DOHH2 (cell line): Measurements from ENCODE around the gene GPR22.

Experiments
- H3F3A ChIP-seq: fragments of 200-600 bp; sonication (generic), shearing (Covaris generic); 2 replicates; pipeline ENCODE4 v1.6.0; 2016; ENCODE audit warnings: antibody characterized with exemption, mild to moderate bottlenecking; ENCODE audit not compliant: control insufficient read depth, insufficient read depth
- H3K27ac ChIP-seq: fragments of 200-600 bp; sonication (generic); 2 replicates; pipeline ENCODE4 v1.5.1; 2014; ENCODE audit warnings: low read depth, mild to moderate bottlenecking, low read length, moderate library complexity
- H3K27me3 ChIP-seq: fragments of 200-600 bp; sonication (generic); 2 replicates; pipeline ENCODE4 v1.6.1; 2014; ENCODE audit warnings: mild to moderate bottlenecking, low read length, mixed read lengths; ENCODE audit not compliant: control insufficient read depth
- H3K36me3 ChIP-seq: fragments of 200-600 bp; sonication (generic); 2 replicates; pipeline ENCODE4 v1.6.1; 2014; ENCODE audit warnings: mild to moderate bottlenecking, low read length, moderate library complexity, mixed read lengths; ENCODE audit not compliant: control insufficient read depth
- H3K4me1 ChIP-seq: fragments of 200-600 bp; sonication (generic); 2 replicates; pipeline ENCODE4 v1.6.1; 2014; ENCODE audit warnings: mild to moderate bottlenecking, low read length, mixed read lengths; ENCODE audit not compliant: control insufficient read depth
- H3K4me2 ChIP-seq: fragments of 200-600 bp; sonication (generic); 2 replicates; pipeline ENCODE4 v1.6.0; 2014; ENCODE audit warnings: mild to moderate bottlenecking, low read length, moderate library complexity
- H3K4me3 ChIP-seq: fragments of 200-600 bp; sonication (generic); 2 replicates; pipeline ENCODE4 v1.5.1; 2014; ENCODE audit warnings: mild to moderate bottlenecking, low read length, mixed read lengths
- H3K79me2 ChIP-seq: fragments of 200-600 bp; sonication (generic); 2 replicates; pipeline ENCODE4 v1.6.1; 2014; ENCODE audit warnings: mild to moderate bottlenecking, low read length, mixed read lengths; ENCODE audit not compliant: control insufficient read depth
- H3K9me2 ChIP-seq: fragments of 200-600 bp; sonication (generic); replicated peaks from 2 replicates; pipeline ENCODE4 v1.6.1; 2014; ENCODE audit warnings: mild to moderate bottlenecking, low read length, mixed read lengths; ENCODE audit not compliant: control insufficient read depth
- H3K9me3 ChIP-seq: fragments of 200-600 bp; sonication (generic); 2 replicates; pipeline ENCODE4 v1.6.1; 2014; ENCODE audit warnings: antibody characterized with exemption, low read length, mixed read lengths; ENCODE audit not compliant: control insufficient read depth, insufficient read depth
- H4K20me1 ChIP-seq: fragments of 200-600 bp; sonication (generic); 2 replicates; pipeline ENCODE4 v1.6.0; 2014; ENCODE audit warnings: low read depth, mild to moderate bottlenecking, antibody characterized with exemption, low read length, moderate library complexity; ENCODE audit not compliant: control insufficient read depth, insufficient read depth
- CTCF ChIP-seq: fragments of 200-600 bp; sonication (generic); IDR thresholded peaks from one replicate; pipeline ENCODE4 v1.5.1; 2014; ENCODE audit warnings: antibody characterized with exemption, mild to moderate bottlenecking, low read depth, low read length; ENCODE audit not compliant: poor library complexity, severe bottlenecking
- EZH2phosphoT487 ChIP-seq: fragments of 200-600 bp; sonication (generic); IDR thresholded peaks from 2 replicates; pipeline ENCODE4 v1.6.1; 2017; ENCODE audit warnings: borderline replicate concordance, mild to moderate bottlenecking, antibody characterized with exemption, low read length, moderate library complexity, mixed read lengths

GPR22 gene

GRCh38 chr7:107430057-107430456 is 39.8 kb upstream of the GPR22 start:
- H3K79me2 ChIP-seq: no peaks in the 10 kb centered on the region
- H3K27me3 ChIP-seq: no peaks in the 10 kb centered on the region
- no peak overlapping the region for H3K4me2 ChIP-seq
- H3K9me3 ChIP-seq: peaks cover 16% of the 10 kb centered on the region; the same call in 1 of the 2 replicates
- peaks cover 9% of the 10 kb centered on the region for H3K4me1 ChIP-seq
- H3K9me2 ChIP-seq: no peaks in the 10 kb centered on the region
- no peaks in the 10 kb centered on the region for H3K36me3 ChIP-seq
- H3K27ac ChIP-seq: no peak overlapping the region
- no peak for TF ChIP-seq EZH2phosphoT487
- TF ChIP-seq CTCF: no peak
- no peaks in the 10 kb centered on the region for H4K20me1 ChIP-seq
- H3F3A ChIP-seq: no peaks in the 10 kb centered on the region
- H3K4me3 ChIP-seq: no peak overlapping the region

GRCh38 chr7:107432261-107432660 is 37.6 kb upstream of the GPR22 start:
- peaks cover 18% of the 10 kb centered on the region; the same call in 1 of the 2 replicates for H3K9me3 ChIP-seq
- no peaks in the 10 kb centered on the region for H3K79me2 ChIP-seq
- TF ChIP-seq EZH2phosphoT487: no peak
- no peak for TF ChIP-seq CTCF
- H3K4me3 ChIP-seq: no peak overlapping the region
- no peaks in the 10 kb centered on the region for H3K36me3 ChIP-seq
- no peaks in the 10 kb centered on the region for H4K20me1 ChIP-seq
- H3K9me2 ChIP-seq: no peaks in the 10 kb centered on the region
- H3K4me2 ChIP-seq: no peak overlapping the region
- H3K27ac ChIP-seq: no peak overlapping the region
- H3K27me3 ChIP-seq: no peaks in the 10 kb centered on the region
- H3K4me1 ChIP-seq: peaks cover 9% of the 10 kb centered on the region
- peaks cover 3% of the 10 kb centered on the region; the same call in 1 of the 2 replicates for H3F3A ChIP-seq

- no peaks in the 10 kb centered on the region for H3K36me3 ChIP-seq
- no peak for TF ChIP-seq EZH2phosphoT487
- TF ChIP-seq CTCF: no peak
These were observed 34.1 kb upstream of the GPR22 start for GRCh38 chr7:107435749-107436148.

GRCh38 chr7:107439025-107439424 is 30.8 kb upstream of the GPR22 start:
- TF ChIP-seq CTCF (no peak), EZH2phosphoT487 (no peak)

More at GRCh38 chr7:107435749-107436148, 34.1 kb upstream of the GPR22 start:
- no peaks in the 10 kb centered on the region for H3K79me2 ChIP-seq
- H3K4me3 ChIP-seq: no peak overlapping the region
- H4K20me1 ChIP-seq: no peaks in the 10 kb centered on the region
- no peak overlapping the region for H3K27ac ChIP-seq
- H3K27me3 ChIP-seq: no peaks in the 10 kb centered on the region
- no peaks in the 10 kb centered on the region for H3K9me2 ChIP-seq
- H3K4me1 ChIP-seq: no peaks in the 10 kb centered on the region; the same call in 1 of the 2 replicates
- H3F3A ChIP-seq: peaks cover 3% of the 10 kb centered on the region; the same call in 1 of the 2 replicates
- H3K9me3 ChIP-seq: peaks cover 8% of the 10 kb centered on the region; the same call in 1 of the 2 replicates
- H3K4me2 ChIP-seq: no peak overlapping the region

More at GRCh38 chr7:107439025-107439424, 30.8 kb upstream of the GPR22 start:
- Histone ChIP-seq H3F3A (peaks cover 3% of the 10 kb centered on the region; the same call in 1 of the 2 replicates), H3K36me3 (no peaks in the 10 kb centered on the region), H3K4me3 (no peak overlapping the region), H3K79me2 (no peaks in the 10 kb centered on the region), H3K4me2 (no peak overlapping the region), H3K9me2 (no peaks in the 10 kb centered on the region), H3K9me3 (peaks cover 5% of the 10 kb centered on the region; the same call in 1 of the 2 replicates), H3K27ac (no peak overlapping the region), H3K4me1 (no peaks in the 10 kb centered on the region), H4K20me1 (no peaks in the 10 kb centered on the region), H3K27me3 (no peaks in the 10 kb centered on the region)
